Right kidney (tissue), 1 donor: ENCODE measurements around the gene SERPINI1.

Experiments
- DNase-seq: peaks from one replicate; pipeline ENCODE4 v3.0.0-alpha.2; 2016

The SERPINI1 gene

GRCh38 chr3:167733961-167734497 is 1.5 kb upstream of the SERPINI1 start:
- no peak for DNase-seq

GRCh38 chr3:167734498-167735232 is 856 bp upstream of the SERPINI1 start, which contains the start of gene PDCD10:
Gene PDCD10 (minus strand): TSS chr3:167734892. CDS start chr3:167720157, 14,735 bp downstream.
- DNase-seq = peak; percentile 95

- no peak for DNase-seq
Measured at GRCh38 chr3:167736264-167736787, 805 bp downstream of the SERPINI1 start.

- no peak for DNase-seq
Measured at GRCh38 chr3:167736997-167737396, 1.5 kb downstream of the SERPINI1 start.

GRCh38 chr3:167738037-167738436 is 2.5 kb downstream of the SERPINI1 start:
- no peak for DNase-seq

GRCh38 chr3:167739190-167739810 is 3.8 kb downstream of the SERPINI1 start:
- no peak for DNase-seq

- DNase-seq = no peak
Measured at GRCh38 chr3:167740961-167741587, 5.6 kb downstream of the SERPINI1 start.

- no peak for DNase-seq
Measured at GRCh38 chr3:167742338-167742737, 6.8 kb downstream of the SERPINI1 start.

GRCh38 chr3:167743799-167744198 is 8.3 kb downstream of the SERPINI1 start:
- no peak for DNase-seq

- DNase-seq = no peak
Measured at GRCh38 chr3:167749209-167749608, 13.7 kb downstream of the SERPINI1 start.

GRCh38 chr3:167749728-167750127 is 14.2 kb downstream of the SERPINI1 start:
- no peak for DNase-seq

- DNase-seq = no peak
Measured at GRCh38 chr3:167750272-167750971, 14.9 kb downstream of the SERPINI1 start.

- no peak for DNase-seq
Measured at GRCh38 chr3:167754049-167754448, 18.5 kb downstream of the SERPINI1 start.

- DNase-seq = no peak
Measured at GRCh38 chr3:167761302-167761701, 25.8 kb downstream of the SERPINI1 start.

- no peak for DNase-seq
Measured at GRCh38 chr3:167762296-167762695, 26.8 kb downstream of the SERPINI1 start.

- DNase-seq = no peak
Measured at GRCh38 chr3:167772992-167773391, 37.5 kb downstream of the SERPINI1 start.

- DNase-seq = no peak
Measured at GRCh38 chr3:167773584-167773983, 38.1 kb downstream of the SERPINI1 start.

- no peak for DNase-seq
Measured at GRCh38 chr3:167776066-167776685, 40.7 kb downstream of the SERPINI1 start.

- DNase-seq = no peak
Measured at GRCh38 chr3:167777356-167777755, 41.8 kb downstream of the SERPINI1 start.

- no peak for DNase-seq
Measured at GRCh38 chr3:167780214-167780883, 44.8 kb downstream of the SERPINI1 start.

GRCh38 chr3:167783781-167784180 is 48.3 kb downstream of the SERPINI1 start:
- no peak for DNase-seq
